ENCODE data around the gene FLVCR2. TPM values are rescaled to one million over a fixed set of nuclear protein-coding genes. Genes with fewer than 3 reads are reported as not detected.

The FLVCR2 gene
- polyA plus RNA-seq, 1 of the 3 experiments (the other 2 are of a cell fraction) = 0.05 TPM

DNA sequence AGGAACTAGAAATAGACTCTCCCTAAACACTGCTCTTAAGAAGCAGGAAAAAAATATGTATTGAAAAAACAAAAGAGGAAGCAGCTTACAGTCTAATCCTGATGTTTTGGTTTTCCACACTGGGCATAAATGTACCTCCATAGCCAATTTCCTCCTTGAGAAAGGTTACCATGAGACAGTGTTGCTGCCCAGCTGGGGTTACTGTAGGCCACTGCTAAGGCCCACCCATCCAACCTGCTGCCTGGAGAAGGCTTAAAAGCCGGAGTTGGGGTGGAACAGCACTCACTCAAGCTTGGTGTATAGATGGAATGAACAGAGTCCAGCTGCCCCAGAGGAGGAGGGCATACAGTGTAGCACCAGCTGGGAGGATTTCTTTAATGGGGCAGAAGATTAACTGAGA, 41.1 kb downstream of the FLVCR2 start:
- no peaks in the 10 kb centered on the region for H3K79me2 ChIP-seq (ENCODE audit: insufficient read depth)
- TF ChIP-seq EZH2phosphoT487 (IDR thresholded peaks at IDR 0.05; ENCODE audit: borderline replicate concordance, low read depth) = no peak
- TF ChIP-seq, protein P1, sequence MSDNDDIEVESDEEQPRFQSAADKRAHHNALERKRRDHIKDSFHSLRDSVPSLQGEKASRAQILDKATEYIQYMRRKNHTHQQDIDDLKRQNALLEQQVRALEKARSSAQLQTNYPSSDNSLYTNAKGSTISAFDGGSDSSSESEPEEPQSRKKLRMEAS (IDR thresholded peaks at IDR 0.05; ENCODE audit: low read depth) = no peak
- no peak for TF ChIP-seq MXI1 (IDR thresholded peaks at IDR 0.05; ENCODE audit: low read depth, low read length)
- TF ChIP-seq GABPA (IDR thresholded peaks at IDR 0.05; ENCODE audit: low read depth) = no peak
- DNase-seq = no peak
- H2AFZ ChIP-seq (ENCODE audit: low read depth) = no peak overlapping the region
- ChIA-PET CTCF (interaction anchor here (2.0 to 6.8 kb wide), 2 partner anchors 34 to 41 kb away, joined by 7 to 35 read pairs; partner anchors contain the start of gene FLVCR2), POLR2A (no interaction called here)
- H3F3A ChIP-seq (replicated peaks; ENCODE audit: insufficient read depth) = no peaks in the 10 kb centered on the region
- H3K4me2 ChIP-seq = no peak overlapping the region
- no peak overlapping the region for H3K9ac ChIP-seq
- H4K20me1 ChIP-seq (ENCODE audit: insufficient read depth) = no peaks in the 10 kb centered on the region
- no peaks in the 10 kb centered on the region for H3K9me2 ChIP-seq
- no peaks in the 10 kb centered on the region for H3K4me1 ChIP-seq (ENCODE audit: control insufficient read depth in 1 of 2, insufficient read depth in 2 of 2, low read depth in 1 of 2, low read length in 1 of 2)
- no peaks in the 10 kb centered on the region for H3K36me3 ChIP-seq (replicated peaks in 1 of 2; ENCODE audit: control insufficient read depth in 1 of 2, insufficient read depth in 2 of 2, low read length in 1 of 2)
- H3K27me3 ChIP-seq (ENCODE audit: insufficient read depth) = peaks cover 14% of the 10 kb centered on the region; the same call in 1 of the 2 replicates
- 15% methylated on average over 1 of the region's 1 CpG for WGBS (ENCODE audit: low lambda C conversion rate)
- H3K27ac ChIP-seq (ENCODE audit: low read depth in 2 of 2, low read length in 1 of 2) = no peak overlapping the region
- H3K9me3 ChIP-seq = no peaks in the 10 kb centered on the region
- no peak overlapping the region for H3K4me3 ChIP-seq (ENCODE audit: low read depth in 2 of 2, low read length in 1 of 2)

GRCh38 chr14:75625034-75625433, 46.6 kb downstream of the FLVCR2 start:
- Histone ChIP-seq H2AFZ (ENCODE audit: low read depth) (no peak overlapping the region), H3K4me1 (ENCODE audit: control insufficient read depth in 1 of 2, insufficient read depth in 2 of 2, low read depth in 1 of 2, low read length in 1 of 2) (no peaks in the 10 kb centered on the region), H3K27ac (ENCODE audit: low read depth in 2 of 2, low read length in 1 of 2) (no peak overlapping the region), H3F3A (replicated peaks; ENCODE audit: insufficient read depth) (no peaks in the 10 kb centered on the region), H3K36me3 (replicated peaks in 1 of 2; ENCODE audit: control insufficient read depth in 1 of 2, insufficient read depth in 2 of 2, low read length in 1 of 2) (no peaks in the 10 kb centered on the region), H3K79me2 (ENCODE audit: insufficient read depth) (no peaks in the 10 kb centered on the region), H3K4me2 (no peak overlapping the region), H4K20me1 (ENCODE audit: insufficient read depth) (no peaks in the 10 kb centered on the region), H3K27me3 (ENCODE audit: insufficient read depth) (peaks cover 7% of the 10 kb centered on the region; the same call in 1 of the 2 replicates), H3K9ac (no peak overlapping the region), H3K9me3 (no peaks in the 10 kb centered on the region), H3K9me2 (no peaks in the 10 kb centered on the region), H3K4me3 (ENCODE audit: low read depth in 2 of 2, low read length in 1 of 2) (no peak overlapping the region)
- WGBS (ENCODE audit: low lambda C conversion rate) = 77% methylated on average over 3 of the region's 3 CpGs
- ChIA-PET POLR2A (no interaction called here), CTCF (interaction anchor here (0.9 to 1.6 kb wide), 3 partner anchors 8 to 50 kb away, joined by 3 to 5 read pairs (median 3); no protein-coding TSS in a partner anchor)
- TF ChIP-seq SMC3 (IDR thresholded peaks at IDR 0.05; ENCODE audit: low read depth, low read length) = no peak
- TF ChIP-seq, protein P2, sequence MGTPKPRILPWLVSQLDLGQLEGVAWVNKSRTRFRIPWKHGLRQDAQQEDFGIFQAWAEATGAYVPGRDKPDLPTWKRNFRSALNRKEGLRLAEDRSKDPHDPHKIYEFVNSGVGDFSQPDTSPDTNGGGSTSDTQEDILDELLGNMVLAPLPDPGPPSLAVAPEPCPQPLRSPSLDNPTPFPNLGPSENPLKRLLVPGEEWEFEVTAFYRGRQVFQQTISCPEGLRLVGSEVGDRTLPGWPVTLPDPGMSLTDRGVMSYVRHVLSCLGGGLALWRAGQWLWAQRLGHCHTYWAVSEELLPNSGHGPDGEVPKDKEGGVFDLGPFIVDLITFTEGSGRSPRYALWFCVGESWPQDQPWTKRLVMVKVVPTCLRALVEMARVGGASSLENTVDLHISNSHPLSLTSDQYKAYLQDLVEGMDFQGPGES (IDR thresholded peaks at IDR 0.05; ENCODE audit: low read depth, low read length) = no peak
- TF ChIP-seq RAD21 (IDR thresholded peaks at IDR 0.05; ENCODE audit: low read length) = no peak
- TF ChIP-seq, protein P3, sequence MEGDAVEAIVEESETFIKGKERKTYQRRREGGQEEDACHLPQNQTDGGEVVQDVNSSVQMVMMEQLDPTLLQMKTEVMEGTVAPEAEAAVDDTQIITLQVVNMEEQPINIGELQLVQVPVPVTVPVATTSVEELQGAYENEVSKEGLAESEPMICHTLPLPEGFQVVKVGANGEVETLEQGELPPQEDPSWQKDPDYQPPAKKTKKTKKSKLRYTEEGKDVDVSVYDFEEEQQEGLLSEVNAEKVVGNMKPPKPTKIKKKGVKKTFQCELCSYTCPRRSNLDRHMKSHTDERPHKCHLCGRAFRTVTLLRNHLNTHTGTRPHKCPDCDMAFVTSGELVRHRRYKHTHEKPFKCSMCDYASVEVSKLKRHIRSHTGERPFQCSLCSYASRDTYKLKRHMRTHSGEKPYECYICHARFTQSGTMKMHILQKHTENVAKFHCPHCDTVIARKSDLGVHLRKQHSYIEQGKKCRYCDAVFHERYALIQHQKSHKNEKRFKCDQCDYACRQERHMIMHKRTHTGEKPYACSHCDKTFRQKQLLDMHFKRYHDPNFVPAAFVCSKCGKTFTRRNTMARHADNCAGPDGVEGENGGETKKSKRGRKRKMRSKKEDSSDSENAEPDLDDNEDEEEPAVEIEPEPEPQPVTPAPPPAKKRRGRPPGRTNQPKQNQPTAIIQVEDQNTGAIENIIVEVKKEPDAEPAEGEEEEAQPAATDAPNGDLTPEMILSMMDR (IDR thresholded peaks at IDR 0.05) = no peak
- no peak for TF ChIP-seq ZBTB33 (IDR thresholded peaks at IDR 0.05; ENCODE audit: borderline replicate concordance, low read depth)
- no peak for TF ChIP-seq ELF1 (IDR thresholded peaks at IDR 0.05)
- TF ChIP-seq RFX5 (IDR thresholded peaks at IDR 0.05; ENCODE audit: low read length) = no peak
- no peak for TF ChIP-seq YY1 (IDR thresholded peaks at IDR 0.05; ENCODE audit: low read depth)
- TF ChIP-seq, protein P1 (IDR thresholded peaks at IDR 0.05; ENCODE audit: low read depth) = no peak
- no peak for TF ChIP-seq MEF2A (IDR thresholded peaks at IDR 0.05; ENCODE audit: borderline replicate concordance, low read depth)
- no peak for TF ChIP-seq RXRA (IDR thresholded peaks at IDR 0.05; ENCODE audit: borderline replicate concordance, low read depth)
- TF ChIP-seq USF2 (IDR thresholded peaks at IDR 0.05; ENCODE audit: borderline replicate concordance, low read depth, low read length) = no peak
- no peak for TF ChIP-seq FOXM1 (IDR thresholded peaks at IDR 0.05; ENCODE audit: low read depth)
- no peak for TF ChIP-seq EZH2phosphoT487 (IDR thresholded peaks at IDR 0.05; ENCODE audit: borderline replicate concordance, low read depth)
- no peak for TF ChIP-seq EP300 (IDR thresholded peaks at IDR 0.05; ENCODE audit: borderline replicate concordance in 1 of 2, low read depth in 1 of 2, low read length in 1 of 2)
- no peak for TF ChIP-seq NRF1 (IDR thresholded peaks at IDR 0.05; ENCODE audit: low read depth, low read length)
- TF ChIP-seq, protein P4, sequence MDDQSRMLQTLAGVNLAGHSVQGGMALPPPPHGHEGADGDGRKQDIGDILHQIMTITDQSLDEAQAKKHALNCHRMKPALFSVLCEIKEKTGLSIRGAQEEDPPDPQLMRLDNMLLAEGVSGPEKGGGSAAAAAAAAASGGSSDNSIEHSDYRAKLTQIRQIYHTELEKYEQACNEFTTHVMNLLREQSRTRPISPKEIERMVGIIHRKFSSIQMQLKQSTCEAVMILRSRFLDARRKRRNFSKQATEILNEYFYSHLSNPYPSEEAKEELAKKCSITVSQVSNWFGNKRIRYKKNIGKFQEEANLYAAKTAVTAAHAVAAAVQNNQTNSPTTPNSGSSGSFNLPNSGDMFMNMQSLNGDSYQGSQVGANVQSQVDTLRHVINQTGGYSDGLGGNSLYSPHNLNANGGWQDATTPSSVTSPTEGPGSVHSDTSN (IDR thresholded peaks at IDR 0.05) = no peak
- no peak for TF ChIP-seq GATA2 (CRISPR knock-in tag; IDR thresholded peaks at IDR 0.05)
- no peak for TF ChIP-seq POLR2AphosphoS5 (IDR thresholded peaks at IDR 0.05; ENCODE audit: low read depth, low read length)
- no peak for TF ChIP-seq TCF12 (IDR thresholded peaks at IDR 0.05)
- DNase-seq = no peak

Data from SK-N-SH (cell line).